KBM-7 (cell line): Measurements from ENCODE around the gene PSMB1.
"Not testable (repeated sequence)": the region's sequence is repeated elsewhere in the genome, so short reads cannot be mapped to it uniquely, and the experiment has no call there.

ENCODE experiments used
- DNase-seq: peaks from one replicate; pipeline ENCODE4 v3.0.0-alpha.2; 2015
- in situ Hi-C: fragments of 300-500 bp; cut with MboI; formaldehyde crosslinking; loops from 2 replicates; pipeline ENCODE4 v1.14.3; 2020; ENCODE audit warnings: low sequenced_read_pairs, low pct_unique_long_range_greater_than_20kb, mixed read lengths

Gene PSMB1

DNA sequence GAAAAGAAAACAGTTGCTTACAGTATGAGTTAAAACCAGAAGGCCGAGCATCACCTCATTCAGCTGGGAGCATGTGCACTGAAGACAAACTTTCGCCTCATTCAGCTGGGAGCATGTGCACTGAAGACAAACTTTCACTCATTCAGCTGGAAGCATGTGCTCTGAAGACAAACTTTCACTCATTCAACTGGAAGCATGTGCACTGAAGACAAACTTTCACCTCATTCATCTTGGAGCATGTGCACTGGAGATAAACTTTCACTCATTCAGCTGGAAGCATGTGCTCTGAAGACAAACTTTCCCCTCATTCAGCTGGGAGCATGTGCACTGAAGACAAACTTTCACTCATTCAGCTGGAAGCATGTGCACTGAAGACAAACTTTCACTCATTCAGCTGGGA is 45.4 kb downstream of the PSMB1 start:
- DNase-seq, in situ Hi-C loops: not testable (repeated sequence)

- in situ Hi-C loops: no loop called here
Measured at GRCh38 chr6:170506446-170506845, 46.7 kb downstream of the PSMB1 start.

DNA sequence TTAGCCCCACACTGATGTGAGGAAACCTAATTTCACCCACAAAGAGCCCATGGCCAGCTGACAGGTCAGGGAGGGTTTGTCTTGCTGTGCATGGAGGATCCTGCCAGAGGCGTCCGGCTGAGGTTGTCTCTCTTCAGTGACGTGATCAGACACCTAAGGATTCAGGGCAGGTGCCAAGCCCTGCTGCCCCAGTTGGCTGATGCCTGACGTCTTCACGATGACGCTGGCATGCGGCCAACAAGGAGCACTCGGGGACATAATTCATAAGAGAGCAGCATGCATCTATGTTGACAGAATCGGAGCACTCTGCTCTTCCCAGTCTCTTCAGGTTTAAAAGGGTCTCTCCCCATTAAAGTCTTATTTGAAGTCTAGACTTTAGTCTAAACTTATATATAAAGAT is 47.8 kb downstream of the PSMB1 start:
- in situ Hi-C loops: no loop called here
- DNase-seq: no peak

More at GRCh38 chr6:170506446-170506845, 46.7 kb downstream of the PSMB1 start:
- DNase-seq: no peak

DNA sequence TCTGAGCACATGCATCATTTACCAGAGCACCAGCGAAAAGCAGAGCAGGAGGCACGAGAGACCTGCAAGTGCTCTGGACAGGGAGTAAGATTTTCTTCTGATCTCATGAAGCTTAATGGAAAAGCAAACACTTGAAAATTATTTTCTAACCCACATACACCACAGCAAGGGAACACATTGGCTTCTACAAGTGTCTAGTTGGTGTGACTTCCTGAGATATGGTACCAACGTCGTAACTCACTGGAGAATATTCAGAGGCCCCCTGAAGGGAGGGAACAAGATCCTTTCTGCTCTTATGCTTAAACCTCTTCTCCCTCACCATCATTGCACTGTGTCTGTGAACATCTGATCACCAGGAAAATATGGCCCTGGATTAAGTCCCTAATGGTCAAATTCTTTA is 48.6 kb downstream of the PSMB1 start:
- DNase-seq: no peak
- in situ Hi-C loops: no loop called here

- no peak for DNase-seq
- in situ Hi-C loops: no loop called here
Measured at GRCh38 chr6:170503414-170503761, 49.7 kb downstream of the PSMB1 start.

GRCh38 chr6:170502733-170503413 is 50.2 kb downstream of the PSMB1 start:
- DNase-seq, in situ Hi-C loops: not testable (repeated sequence)

GRCh38 chr6:170502268-170502667 is 50.8 kb downstream of the PSMB1 start:
- DNase-seq, in situ Hi-C loops: not testable (repeated sequence)

DNA sequence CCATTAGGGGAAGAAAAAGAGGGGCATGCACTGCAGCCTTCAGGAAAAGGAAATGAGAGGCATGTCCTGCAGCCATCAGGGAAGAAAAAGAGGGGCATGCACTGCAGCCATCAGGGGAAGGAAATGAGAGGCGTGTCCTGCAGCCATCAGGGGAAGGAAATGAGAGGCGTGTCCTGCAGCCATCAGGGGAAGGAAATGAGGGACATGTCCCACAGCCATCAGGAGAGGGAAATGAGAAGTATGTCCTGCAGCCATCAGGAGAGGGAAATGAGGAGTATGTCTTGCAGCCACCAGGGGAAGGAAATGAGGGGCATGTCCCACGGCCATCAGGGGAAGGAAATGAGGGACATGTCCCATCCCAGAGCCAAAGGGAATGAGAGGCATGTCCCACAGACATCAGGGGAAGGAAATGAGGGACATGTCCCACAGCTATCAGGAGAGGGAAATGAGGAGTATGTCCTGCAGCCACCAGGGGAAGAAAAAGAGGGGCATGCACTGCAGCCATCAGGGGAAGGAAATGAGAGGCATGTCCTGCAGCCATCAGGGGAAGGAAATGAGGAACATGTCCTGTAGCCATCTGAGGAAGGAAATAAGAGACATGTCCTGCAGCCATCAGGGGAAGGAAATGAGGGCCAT is 52.0 kb downstream of the PSMB1 start:
- DNase-seq: no peak
- in situ Hi-C loops: no loop called here

GRCh38 chr6:170497841-170498301 is 55.2 kb downstream of the PSMB1 start:
- in situ Hi-C loops: no loop called here

GRCh38 chr6:170493354-170493753 is 59.8 kb downstream of the PSMB1 start:
- in situ Hi-C loops: no loop called here

More at GRCh38 chr6:170497841-170498301, 55.2 kb downstream of the PSMB1 start:
- DNase-seq: no peak

GRCh38 chr6:170490259-170490658 is 62.8 kb downstream of the PSMB1 start:
- in situ Hi-C loops: no loop called here
- no peak for DNase-seq

More at GRCh38 chr6:170493354-170493753, 59.8 kb downstream of the PSMB1 start:
- no peak for DNase-seq

DNA sequence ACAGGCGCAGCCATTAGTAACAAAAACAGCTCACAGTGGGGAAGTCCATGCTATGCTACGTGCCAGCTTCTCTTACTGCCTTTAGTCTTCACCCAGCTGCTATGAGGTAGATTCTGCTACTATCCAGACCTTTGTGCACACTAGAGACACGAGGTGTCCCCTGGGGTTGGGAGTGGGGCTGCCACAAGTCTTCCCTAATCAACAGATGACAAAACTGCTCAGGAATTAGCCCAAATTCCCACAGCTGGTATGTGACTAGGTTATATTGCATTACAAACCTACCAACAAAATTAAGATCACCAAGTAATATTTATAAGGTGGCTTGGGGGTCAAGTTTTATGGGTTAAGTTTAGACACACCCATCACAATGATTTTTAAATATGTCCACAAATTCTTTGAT is 63.3 kb downstream of the PSMB1 start:
- DNase-seq: no peak
- in situ Hi-C loops: no loop called here

GRCh38 chr6:170487707-170488329 is 65.3 kb downstream of the PSMB1 start:
- no peak for DNase-seq
- in situ Hi-C loops: no loop called here

- peak; percentile 16 for DNase-seq
- in situ Hi-C loops: no loop called here
Measured at GRCh38 chr6:170485159-170485558, 67.9 kb downstream of the PSMB1 start.
